Left lung (tissue), 10 donors: ENCODE results near the gene HSD3B7. TPM values are rescaled to one million over a fixed set of nuclear protein-coding genes. Genes with fewer than 3 reads are reported as not detected.

Source experiments
- ATAC-seq: fragments of 200-7000 bp; cut with Tn5 transposase; one replicate; pipeline ENCODE4 v1.9.1; 2020; ENCODE audit warnings: moderate library complexity
- DNase-seq, 4 donors: peaks; one replicate each; pipeline ENCODE4 v3.0.0-alpha.2; 2013 to 2020
- H3K27ac ChIP-seq, 2 donors: fragments of 200-600 bp; sonication (generic) in 1 of 2; one replicate each; pipeline versions ENCODE4 v1.5.0 to v1.8.0; 2020 to 2021
- H3K27me3 ChIP-seq, 2 donors: fragments of 200-600 bp; sonication (generic) in 1 of 2; one replicate each; pipeline versions ENCODE4 v1.5.0 to v1.8.0; 2020 to 2021
- H3K36me3 ChIP-seq, 2 donors: fragments of 200-600 bp; sonication (generic) in 1 of 2; one replicate each; pipeline versions ENCODE4 v1.5.0 to v1.8.0; 2020 to 2021
- H3K4me1 ChIP-seq, 2 donors: fragments of 200-600 bp; one replicate each; pipeline ENCODE4 v1.8.0; 2021
- H3K4me3 ChIP-seq, 2 donors: fragments of 200-600 bp; sonication (generic) in 1 of 2; one replicate each; pipeline versions ENCODE4 v1.5.0 to v1.8.0; 2020 to 2021; ENCODE audit warnings: mild to moderate bottlenecking in 1 of 2
- H3K9me3 ChIP-seq, 2 donors: fragments of 200-600 bp; sonication (generic) in 1 of 2; one replicate each; pipeline versions ENCODE4 v1.5.0 to v1.8.0; 2020 to 2021
- intact Hi-C, 2 donors: fragments of 100-400 bp; cut with DNase I; formaldehyde crosslinking; loops; one replicate each; pipeline versions ENCODE4 v1.11.2 to v1.14.2; 2022
- polyA plus RNA-seq, 6 donors: library from polyadenylated mRNA; unstranded; fragments of 120-200 nt; gene quantifications; one replicate each; pipeline ENCODE4 v1.2.1, GENCODE V29; 2013; ENCODE audit not compliant: insufficient read length in 6 of 6
- total RNA-seq, 2 donors: library from RNA; stranded (reverse); fragmentation: NEBNext Ultra II Directional; extraction: Animal tissue kit (Norgen Biotek cat#: 25700); gene quantifications; one replicate each; pipeline ENCODE4 v1.2.1, GENCODE V29; 2021
- TF ChIP-seq, protein P1 (sequence below), 2 donors: fragments of 200-600 bp; sonication (generic) in 1 of 2; IDR thresholded peaks; one replicate each; pipeline versions ENCODE4 v1.5.0 to v1.8.0; 2021; ENCODE audit warnings: antibody characterized with exemption in 2 of 2
- donor health status: DM: no; HTN: yes; CAD: no.
- donor health status: DM: no; HTN: no; CAD: no.

The HSD3B7 gene
- total and polyA plus RNA-seq, 8 donors: 3.9 to 28.4 (median 4.8) TPM

DNA sequence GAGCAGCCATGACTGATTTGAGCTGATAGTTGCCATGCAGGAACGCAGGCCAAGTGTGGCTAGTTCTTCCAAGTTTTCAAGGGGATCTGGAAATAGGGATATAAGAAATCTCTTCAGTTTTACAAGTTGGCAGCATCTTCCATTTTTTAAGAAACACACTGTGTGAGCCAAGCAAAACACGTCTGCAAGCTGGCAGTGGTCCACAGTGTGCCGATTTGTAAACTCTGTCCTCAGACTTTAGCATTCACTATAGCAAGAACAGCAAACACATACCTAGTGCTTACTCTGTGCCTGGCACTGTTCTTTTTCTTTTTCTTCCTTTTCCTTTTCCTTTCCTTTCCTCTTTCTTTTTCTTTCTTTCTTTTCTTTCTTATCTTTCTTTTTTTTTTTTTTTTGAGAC lies 33.3 kb upstream of the HSD3B7 start:
- DNase-seq: peak in 2 of 4 donors; percentile 60 to 79
- intact Hi-C loops: no loop called here
- ATAC-seq: no peak
- TF ChIP-seq, protein P1, sequence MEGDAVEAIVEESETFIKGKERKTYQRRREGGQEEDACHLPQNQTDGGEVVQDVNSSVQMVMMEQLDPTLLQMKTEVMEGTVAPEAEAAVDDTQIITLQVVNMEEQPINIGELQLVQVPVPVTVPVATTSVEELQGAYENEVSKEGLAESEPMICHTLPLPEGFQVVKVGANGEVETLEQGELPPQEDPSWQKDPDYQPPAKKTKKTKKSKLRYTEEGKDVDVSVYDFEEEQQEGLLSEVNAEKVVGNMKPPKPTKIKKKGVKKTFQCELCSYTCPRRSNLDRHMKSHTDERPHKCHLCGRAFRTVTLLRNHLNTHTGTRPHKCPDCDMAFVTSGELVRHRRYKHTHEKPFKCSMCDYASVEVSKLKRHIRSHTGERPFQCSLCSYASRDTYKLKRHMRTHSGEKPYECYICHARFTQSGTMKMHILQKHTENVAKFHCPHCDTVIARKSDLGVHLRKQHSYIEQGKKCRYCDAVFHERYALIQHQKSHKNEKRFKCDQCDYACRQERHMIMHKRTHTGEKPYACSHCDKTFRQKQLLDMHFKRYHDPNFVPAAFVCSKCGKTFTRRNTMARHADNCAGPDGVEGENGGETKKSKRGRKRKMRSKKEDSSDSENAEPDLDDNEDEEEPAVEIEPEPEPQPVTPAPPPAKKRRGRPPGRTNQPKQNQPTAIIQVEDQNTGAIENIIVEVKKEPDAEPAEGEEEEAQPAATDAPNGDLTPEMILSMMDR (IDR thresholded peaks at IDR 0.05): no peak
- H3K36me3 ChIP-seq: peaks cover 0 to 4% of the 10 kb centered on the region in 2 donors
- H3K4me1 ChIP-seq: peaks cover 7 to 51% of the 10 kb centered on the region in 2 donors
- H3K27me3 ChIP-seq: no peaks in the 10 kb centered on the region
- H3K27ac ChIP-seq: peak overlapping the region in 1 of 2 donors; percentile 13
- H3K9me3 ChIP-seq: no peaks in the 10 kb centered on the region
- no peak overlapping the region for H3K4me3 ChIP-seq

DNA sequence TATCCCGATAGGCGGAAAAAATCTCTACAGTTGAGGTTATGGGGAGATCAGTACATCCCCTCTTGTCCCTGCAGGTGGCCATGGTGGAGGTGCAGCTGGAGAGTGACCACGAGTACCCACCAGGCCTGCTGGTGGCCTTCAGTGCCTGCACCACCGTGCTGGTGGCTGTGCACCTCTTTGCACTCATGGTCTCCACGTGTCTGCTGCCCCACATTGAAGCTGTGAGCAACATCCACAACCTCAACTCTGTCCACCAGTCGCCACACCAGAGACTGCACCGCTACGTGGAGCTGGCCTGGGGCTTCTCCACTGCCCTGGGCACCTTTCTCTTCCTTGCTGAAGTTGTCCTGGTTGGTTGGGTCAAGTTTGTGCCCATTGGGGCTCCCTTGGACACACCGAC lies 31.9 kb upstream of the HSD3B7 start:
- ATAC-seq (no peak), DNase-seq (no peak)
- peak overlapping the region in 1 of 2 donors; percentile 13 for H3K27ac ChIP-seq
- H3K36me3 ChIP-seq: no peaks in the 10 kb centered on the region
- peaks cover 7 to 48% of the 10 kb centered on the region in 2 donors for H3K4me1 ChIP-seq
- intact Hi-C loops: no loop called here
- H3K27me3 ChIP-seq: no peaks in the 10 kb centered on the region
- no peaks in the 10 kb centered on the region for H3K9me3 ChIP-seq
- H3K4me3 ChIP-seq: no peak overlapping the region
- TF ChIP-seq, protein P1 (IDR thresholded peaks at IDR 0.05): no peak

DNA sequence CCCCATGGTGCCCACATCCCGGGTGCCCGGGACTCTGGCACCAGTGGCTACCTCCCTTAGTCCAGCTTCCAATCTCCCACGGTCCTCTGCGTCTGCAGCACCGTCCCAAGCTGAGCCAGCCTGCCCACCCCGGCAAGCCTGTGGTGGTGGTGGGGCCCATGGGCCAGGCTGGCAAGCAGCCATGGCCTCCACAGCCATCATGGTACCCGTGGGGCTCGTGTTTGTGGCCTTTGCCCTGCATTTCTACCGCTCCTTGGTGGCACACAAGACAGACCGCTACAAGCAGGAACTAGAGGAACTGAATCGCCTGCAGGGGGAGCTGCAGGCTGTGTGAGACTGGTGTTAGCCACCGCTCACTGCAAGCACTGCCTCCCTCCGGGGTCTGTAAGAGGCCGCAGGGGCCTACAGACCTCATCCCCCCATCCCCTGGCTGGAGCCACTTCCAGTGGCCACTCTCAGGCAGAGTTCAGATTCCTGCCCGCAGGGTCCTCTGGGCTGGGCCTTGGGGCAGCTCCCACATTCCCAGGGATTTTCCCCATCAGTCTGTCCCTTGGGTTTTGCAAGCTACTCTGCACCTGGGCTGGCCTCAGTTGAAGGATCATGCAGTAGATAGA lies 31.4 kb upstream of the HSD3B7 start:
- Histone ChIP-seq H3K4me1 (peaks cover 9 to 47% of the 10 kb centered on the region in 2 donors), H3K36me3 (no peaks in the 10 kb centered on the region), H3K4me3 (no peak overlapping the region), H3K27me3 (no peaks in the 10 kb centered on the region), H3K9me3 (no peaks in the 10 kb centered on the region), H3K27ac (peak overlapping the region in 1 of 2 donors; percentile 13)
- peak in 2 of 4 donors; percentile 41 to 85 for DNase-seq
- no peak for ATAC-seq
- intact Hi-C loops: no loop called here
- TF ChIP-seq, protein P1 (IDR thresholded peaks at IDR 0.05): peak; percentile 43 to 60

DNA sequence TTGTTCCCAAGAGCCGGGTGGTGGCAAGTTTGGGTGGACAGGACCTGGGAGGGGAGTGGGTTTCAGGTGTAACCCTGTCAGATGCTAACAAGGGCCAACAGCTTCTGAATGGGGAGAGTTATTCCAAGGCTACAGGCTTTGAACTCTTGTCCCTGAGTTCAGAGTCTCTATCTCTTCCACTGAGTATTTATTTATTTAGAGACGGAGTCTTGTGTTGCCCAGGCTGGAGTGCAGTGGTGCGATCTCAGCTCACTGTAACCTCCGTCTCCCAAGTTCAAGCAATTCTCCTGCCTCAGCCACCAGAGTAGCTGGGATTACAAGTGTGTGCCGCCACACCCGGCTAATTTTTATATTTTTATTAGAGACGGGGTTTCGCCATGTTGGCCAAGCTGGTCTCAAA lies 30.0 kb upstream of the HSD3B7 start:
- H3K27me3 ChIP-seq: no peaks in the 10 kb centered on the region
- peaks cover 15 to 57% of the 10 kb centered on the region in 2 donors for H3K4me1 ChIP-seq
- H3K27ac ChIP-seq: no peak overlapping the region
- intact Hi-C loops: no loop called here
- H3K4me3 ChIP-seq: no peak overlapping the region
- DNase-seq (no peak), ATAC-seq (no peak)
- H3K9me3 ChIP-seq: no peaks in the 10 kb centered on the region
- TF ChIP-seq, protein P1 (IDR thresholded peaks at IDR 0.05): no peak
- H3K36me3 ChIP-seq: peaks cover 0 to 10% of the 10 kb centered on the region in 2 donors

DNA sequence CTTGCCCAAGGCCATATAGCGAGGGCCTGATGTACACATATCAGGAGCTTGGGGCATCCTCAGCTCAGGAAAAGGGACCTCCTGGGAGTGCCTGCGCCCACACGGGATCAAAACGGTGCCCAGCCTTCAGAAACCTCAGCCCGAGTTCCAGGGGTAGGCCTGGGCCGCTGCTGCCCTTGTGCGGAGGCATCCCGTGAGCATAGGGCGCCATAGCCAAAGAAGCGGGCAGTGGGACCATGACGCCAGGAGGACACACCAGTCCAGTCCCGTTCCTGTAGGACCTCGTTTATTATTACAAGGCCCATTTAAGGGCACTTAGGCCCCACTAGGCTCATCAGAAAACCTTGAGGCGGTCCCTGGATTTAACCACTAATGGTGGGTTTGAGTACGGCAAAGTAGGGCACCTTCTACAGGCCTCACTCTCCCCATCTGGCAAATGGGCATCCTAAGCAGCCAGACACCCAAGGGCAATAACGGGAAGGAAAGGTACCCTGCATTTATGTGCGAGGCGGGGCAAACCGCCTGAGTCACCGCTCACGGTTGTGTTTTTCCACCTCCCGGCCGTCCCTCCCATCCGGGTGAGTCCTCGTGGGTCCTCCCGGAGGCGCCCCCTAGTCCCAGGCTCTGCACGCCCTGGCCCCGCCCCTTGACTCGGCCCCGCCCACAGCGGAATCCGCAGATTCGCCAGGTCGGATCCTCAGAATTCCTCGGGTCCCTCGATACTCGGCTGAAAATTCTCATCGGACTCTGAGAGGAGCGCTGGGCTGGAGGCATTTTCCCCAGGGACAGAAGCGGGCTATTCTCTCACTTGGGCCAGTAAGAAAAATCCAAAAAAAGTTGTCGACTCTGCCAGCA lies 28.2 kb upstream of the HSD3B7 start:
- peak in 3 of 4 donors; percentile 76 to 95 (median 83) for DNase-seq
- Histone ChIP-seq H3K4me1 (peaks cover 8 to 41% of the 10 kb centered on the region in 2 donors), H3K36me3 (peaks cover 0 to 28% of the 10 kb centered on the region in 2 donors), H3K4me3 (peak overlapping the region; percentile 61 to 65), H3K27ac (peak overlapping the region; percentile 96), H3K27me3 (no peaks in the 10 kb centered on the region), H3K9me3 (no peaks in the 10 kb centered on the region)
- intact Hi-C loops: no loop called here
- ATAC-seq: peak; percentile 81
- TF ChIP-seq, protein P1 (IDR thresholded peaks at IDR 0.05): no peak
